Urinary bladder (tissue), 4 donors: ENCODE measurements around the gene OR2V2. TPM values are rescaled to one million over a fixed set of nuclear protein-coding genes. Genes with fewer than 3 reads are reported as not detected.
"Not testable (repeated sequence)": the region's sequence is repeated elsewhere in the genome, so short reads cannot be mapped to it uniquely, and the experiment has no call there.

ENCODE experiments used
- DNase-seq: peaks from one replicate; pipeline ENCODE4 v3.0.0-alpha.2; 2015; ENCODE audit errors: extremely low spot score
- H3K27ac ChIP-seq: one replicate; pipeline ENCODE4 v1.5.1; 2013; ENCODE audit warnings: low read depth, mild to moderate bottlenecking, moderate library complexity
- H3K36me3 ChIP-seq: one replicate; pipeline ENCODE4 v1.6.1; 2013; ENCODE audit warnings: mild to moderate bottlenecking, moderate library complexity; ENCODE audit not compliant: insufficient read depth
- H3K4me1 ChIP-seq: one replicate; pipeline ENCODE4 v1.6.1; 2013; ENCODE audit warnings: mild to moderate bottlenecking, moderate library complexity; ENCODE audit not compliant: insufficient read depth
- H3K4me3 ChIP-seq: one replicate; pipeline ENCODE4 v1.5.1; 2013; ENCODE audit warnings: low read depth, low read length
- WGBS: extraction: QIAGEN DNeasy Blood & Tissue Kit; methylation state at CpG from one replicate; pipeline ENCODE4 v1.1.7; 2013; 5-methylcytosine and 5-hydroxymethylcytosine counted together
- polyA plus RNA-seq: library from polyadenylated mRNA; stranded (reverse); fragments of 200-250 nt; gene quantifications from one replicate; pipeline ENCODE4 v1.2.3, GENCODE V29; 2013
- total RNA-seq: library from RNA; depleted of rRNA; stranded (reverse); fragments of >200 nt; gene quantifications from one replicate; pipeline ENCODE4 v1.2.3, GENCODE V29; 2014
- donor health status: healthy with polysubstance abuse.
- donor health status: healthy.

OR2V2 gene
- total and polyA plus RNA-seq, 2 donors: not detected

- Histone ChIP-seq H3K4me1 (no peaks in the 10 kb centered on the region), H3K36me3 (no peaks in the 10 kb centered on the region), H3K27ac (no peak overlapping the region), H3K4me3 (no peak overlapping the region)
- no peak for DNase-seq
- WGBS: 69% methylated on average over 14 of the region's 14 CpGs
Measured at GRCh38 chr5:181108578-181109165, 38.7 kb upstream of the OR2V2 start.

- WGBS: 46% methylated on average over 11 of the region's 11 CpGs
- H3K4me3 ChIP-seq: no peak overlapping the region
Measured at GRCh38 chr5:181109489-181110013, 37.8 kb upstream of the OR2V2 start.

GRCh38 chr5:181111010-181111409, 36.4 kb upstream of the OR2V2 start:
- Histone ChIP-seq H3K4me3 (no peak overlapping the region), H3K36me3 (no peaks in the 10 kb centered on the region), H3K4me1 (no peaks in the 10 kb centered on the region), H3K27ac (no peak overlapping the region)
- WGBS: 86% methylated on average over 5 of the region's 5 CpGs
- no peak for DNase-seq

More at GRCh38 chr5:181109489-181110013, 37.8 kb upstream of the OR2V2 start:
- Histone ChIP-seq H3K27ac (no peak overlapping the region), H3K36me3 (no peaks in the 10 kb centered on the region), H3K4me1 (no peaks in the 10 kb centered on the region)
- DNase-seq: no peak

- no peaks in the 10 kb centered on the region for H3K36me3 ChIP-seq
- no peak for DNase-seq
- no peak overlapping the region for H3K27ac ChIP-seq
- H3K4me3 ChIP-seq: no peak overlapping the region
- 71% methylated on average over 5 of the region's 5 CpGs for WGBS
- H3K4me1 ChIP-seq: no peaks in the 10 kb centered on the region
Measured at GRCh38 chr5:181112476-181112875, 34.9 kb upstream of the OR2V2 start.

GRCh38 chr5:181113572-181113971, 33.8 kb upstream of the OR2V2 start:
- WGBS: 89% methylated on average over 5 of the region's 13 CpGs
- not testable (repeated sequence) for H3K4me1 ChIP-seq, H3K4me3 ChIP-seq, DNase-seq, H3K36me3 ChIP-seq, H3K27ac ChIP-seq

GRCh38 chr5:181114284-181114843, 33.0 kb upstream of the OR2V2 start:
- Histone ChIP-seq H3K4me1 (no peaks in the 10 kb centered on the region), H3K4me3 (no peak overlapping the region), H3K36me3 (no peaks in the 10 kb centered on the region), H3K27ac (no peak overlapping the region)
- 38% methylated on average over 33 of the region's 33 CpGs for WGBS
- no peak for DNase-seq

- H3K36me3 ChIP-seq: no peaks in the 10 kb centered on the region
- H3K4me3 ChIP-seq: no peak overlapping the region
- H3K27ac ChIP-seq: no peak overlapping the region
- DNase-seq: no peak
- H3K4me1 ChIP-seq: no peaks in the 10 kb centered on the region
- WGBS: 3% methylated on average over 47 of the region's 47 CpGs
Measured at GRCh38 chr5:181114844-181115778, 32.3 kb upstream of the OR2V2 start.

- no peak for DNase-seq
Measured at GRCh38 chr5:181118369-181118768, 29.0 kb upstream of the OR2V2 start.

GRCh38 chr5:181119105-181119504, 28.3 kb upstream of the OR2V2 start:
- WGBS: 90% methylated on average over 8 of the region's 8 CpGs
- Histone ChIP-seq H3K4me3 (no peak overlapping the region), H3K36me3 (no peaks in the 10 kb centered on the region), H3K4me1 (no peaks in the 10 kb centered on the region), H3K27ac (no peak overlapping the region)
- no peak for DNase-seq

More at GRCh38 chr5:181118369-181118768, 29.0 kb upstream of the OR2V2 start:
- no peak overlapping the region for H3K27ac ChIP-seq
- no peaks in the 10 kb centered on the region for H3K4me1 ChIP-seq
- H3K36me3 ChIP-seq: no peaks in the 10 kb centered on the region
- no peak overlapping the region for H3K4me3 ChIP-seq
- 81% methylated on average over 6 of the region's 6 CpGs for WGBS

- 92% methylated on average over 4 of the region's 4 CpGs for WGBS
- Histone ChIP-seq H3K27ac (no peak overlapping the region), H3K36me3 (no peaks in the 10 kb centered on the region), H3K4me1 (no peaks in the 10 kb centered on the region), H3K4me3 (no peak overlapping the region)
- no peak for DNase-seq
Measured at GRCh38 chr5:181120306-181120705, 27.1 kb upstream of the OR2V2 start.

GRCh38 chr5:181120761-181121160, 26.6 kb upstream of the OR2V2 start:
- Histone ChIP-seq H3K4me1 (no peaks in the 10 kb centered on the region), H3K4me3 (no peak overlapping the region), H3K27ac (no peak overlapping the region), H3K36me3 (no peaks in the 10 kb centered on the region)
- no peak for DNase-seq
- WGBS: 82% methylated on average over 5 of the region's 5 CpGs

- DNase-seq: no peak
- 62% methylated on average over 28 of the region's 28 CpGs for WGBS
- Histone ChIP-seq H3K27ac (no peak overlapping the region), H3K36me3 (no peaks in the 10 kb centered on the region), H3K4me1 (no peaks in the 10 kb centered on the region), H3K4me3 (no peak overlapping the region)
Measured at GRCh38 chr5:181121675-181122561, 25.5 kb upstream of the OR2V2 start.

- Histone ChIP-seq H3K4me1 (no peaks in the 10 kb centered on the region), H3K27ac (no peak overlapping the region), H3K36me3 (no peaks in the 10 kb centered on the region), H3K4me3 (no peak overlapping the region)
- 82% methylated on average over 3 of the region's 3 CpGs for WGBS
- DNase-seq: no peak
Measured at GRCh38 chr5:181124526-181124925, 22.9 kb upstream of the OR2V2 start.
